Neural progenitor cell (in vitro differentiated cells): ENCODE data around the gene STAC2.
"Not testable (repeated sequence)": the region's sequence is repeated elsewhere in the genome, so short reads cannot be mapped to it uniquely, and the experiment has no call there.

Source experiments
- EZH2phosphoT487 ChIP-seq: fragments of 200-600 bp; sonication (generic); IDR thresholded peaks from 2 replicates; pipeline ENCODE4 v1.6.1; 2017; ENCODE audit warnings: antibody characterized with exemption
- TF ChIP-seq, protein P1 (sequence below): fragments of 200-600 bp; sonication (generic); IDR thresholded peaks from 2 replicates; pipeline ENCODE4 v1.5.1; 2017; ENCODE audit warnings: antibody characterized with exemption, mild to moderate bottlenecking

DNA sequence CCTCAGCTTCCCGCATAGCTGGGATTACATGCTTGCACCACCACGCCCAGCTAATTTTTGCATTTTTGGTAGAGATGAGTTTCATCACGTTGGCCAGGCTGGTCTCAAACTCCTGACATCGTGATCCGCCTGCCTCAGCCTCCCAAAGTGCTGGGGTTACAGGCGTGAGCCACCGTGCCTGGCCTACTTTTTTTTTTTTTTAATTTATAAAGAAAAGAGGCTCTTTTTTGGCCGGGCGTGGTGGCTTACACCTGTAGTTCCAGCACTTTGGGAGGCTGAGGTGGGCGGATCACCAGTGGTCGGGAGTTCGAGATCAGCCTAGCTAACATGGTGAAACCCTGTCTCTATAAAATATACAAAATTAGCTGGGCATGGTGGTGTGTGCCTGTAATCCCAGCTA is 24.3 kb upstream of the STAC2 start:
- TF ChIP-seq EZH2phosphoT487, result not testable (repeated sequence)
- TF ChIP-seq, protein P1, sequence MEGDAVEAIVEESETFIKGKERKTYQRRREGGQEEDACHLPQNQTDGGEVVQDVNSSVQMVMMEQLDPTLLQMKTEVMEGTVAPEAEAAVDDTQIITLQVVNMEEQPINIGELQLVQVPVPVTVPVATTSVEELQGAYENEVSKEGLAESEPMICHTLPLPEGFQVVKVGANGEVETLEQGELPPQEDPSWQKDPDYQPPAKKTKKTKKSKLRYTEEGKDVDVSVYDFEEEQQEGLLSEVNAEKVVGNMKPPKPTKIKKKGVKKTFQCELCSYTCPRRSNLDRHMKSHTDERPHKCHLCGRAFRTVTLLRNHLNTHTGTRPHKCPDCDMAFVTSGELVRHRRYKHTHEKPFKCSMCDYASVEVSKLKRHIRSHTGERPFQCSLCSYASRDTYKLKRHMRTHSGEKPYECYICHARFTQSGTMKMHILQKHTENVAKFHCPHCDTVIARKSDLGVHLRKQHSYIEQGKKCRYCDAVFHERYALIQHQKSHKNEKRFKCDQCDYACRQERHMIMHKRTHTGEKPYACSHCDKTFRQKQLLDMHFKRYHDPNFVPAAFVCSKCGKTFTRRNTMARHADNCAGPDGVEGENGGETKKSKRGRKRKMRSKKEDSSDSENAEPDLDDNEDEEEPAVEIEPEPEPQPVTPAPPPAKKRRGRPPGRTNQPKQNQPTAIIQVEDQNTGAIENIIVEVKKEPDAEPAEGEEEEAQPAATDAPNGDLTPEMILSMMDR, result not testable (repeated sequence)
